ENCODE data around the gene WSB2. TPM values are rescaled to one million over a fixed set of nuclear protein-coding genes. Genes with fewer than 3 reads are reported as not detected.
"Not testable (repeated sequence)": the region's sequence is repeated elsewhere in the genome, so short reads cannot be mapped to it uniquely, and the experiment has no call there.

WSB2 gene
- total RNA-seq, 2 donors from 2014 or later = 60.7 to 61.7 TPM

DNA sequence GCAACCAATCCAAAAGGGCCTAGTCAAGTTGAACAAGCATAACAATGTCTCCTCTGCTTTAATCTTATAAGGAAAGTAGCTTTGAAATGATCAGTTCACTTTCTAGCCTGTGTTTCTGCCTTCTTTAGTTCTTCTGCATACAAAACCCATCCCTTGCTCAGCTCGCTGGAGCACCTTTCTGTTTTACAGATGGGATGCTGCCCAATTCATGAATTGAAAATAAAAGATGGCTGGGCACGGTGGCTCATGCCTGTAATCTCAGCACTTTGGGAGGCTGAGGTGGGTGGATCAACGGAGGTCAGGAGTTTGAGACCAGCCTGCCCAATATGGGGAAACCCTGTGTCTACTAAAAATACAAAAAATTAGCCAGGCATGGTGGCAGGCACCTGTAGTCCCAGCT, 49.0 kb downstream of the WSB2 start:
- Histone ChIP-seq H3K27ac (ENCODE audit: low read depth, low read length) (no peak overlapping the region), H3K4me3 (ENCODE audit: low read length) (no peak overlapping the region), H3K9ac (ENCODE audit: extremely low read depth, low read length, poor library complexity, severe bottlenecking) (no peak overlapping the region), H3K4me1 (ENCODE audit: control insufficient read depth, insufficient read depth, low read length) (no peaks in the 10 kb centered on the region), H3K9me3 (ENCODE audit: control insufficient read depth, low read length) (no peaks in the 10 kb centered on the region), H3K36me3 (ENCODE audit: control insufficient read depth, insufficient read depth, low read length) (no peaks in the 10 kb centered on the region), H3K27me3 (ENCODE audit: control insufficient read depth, insufficient read depth, low read length, poor library complexity, severe bottlenecking) (no peaks in the 10 kb centered on the region)
- Mint-ChIP-seq H3K36me3 (ENCODE audit: low read depth) (no peaks in the 10 kb centered on the region), H3K27me3 (ENCODE audit: insufficient read depth) (no peaks in the 10 kb centered on the region), H3K9me3 (peaks cover 4% of the 10 kb centered on the region), H3K27ac (no peak overlapping the region), H3K4me1 (peaks cover 7% of the 10 kb centered on the region), H3K4me3 (no peak overlapping the region)
- TF ChIP-seq, protein P1, sequence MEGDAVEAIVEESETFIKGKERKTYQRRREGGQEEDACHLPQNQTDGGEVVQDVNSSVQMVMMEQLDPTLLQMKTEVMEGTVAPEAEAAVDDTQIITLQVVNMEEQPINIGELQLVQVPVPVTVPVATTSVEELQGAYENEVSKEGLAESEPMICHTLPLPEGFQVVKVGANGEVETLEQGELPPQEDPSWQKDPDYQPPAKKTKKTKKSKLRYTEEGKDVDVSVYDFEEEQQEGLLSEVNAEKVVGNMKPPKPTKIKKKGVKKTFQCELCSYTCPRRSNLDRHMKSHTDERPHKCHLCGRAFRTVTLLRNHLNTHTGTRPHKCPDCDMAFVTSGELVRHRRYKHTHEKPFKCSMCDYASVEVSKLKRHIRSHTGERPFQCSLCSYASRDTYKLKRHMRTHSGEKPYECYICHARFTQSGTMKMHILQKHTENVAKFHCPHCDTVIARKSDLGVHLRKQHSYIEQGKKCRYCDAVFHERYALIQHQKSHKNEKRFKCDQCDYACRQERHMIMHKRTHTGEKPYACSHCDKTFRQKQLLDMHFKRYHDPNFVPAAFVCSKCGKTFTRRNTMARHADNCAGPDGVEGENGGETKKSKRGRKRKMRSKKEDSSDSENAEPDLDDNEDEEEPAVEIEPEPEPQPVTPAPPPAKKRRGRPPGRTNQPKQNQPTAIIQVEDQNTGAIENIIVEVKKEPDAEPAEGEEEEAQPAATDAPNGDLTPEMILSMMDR (conservative IDR thresholded peaks at IDR 0.05) = no peak
- no peak for DNase-seq
- 87 to 91% methylated on average over 3 of the region's 3 CpGs for WGBS, 2 experiments (ENCODE audit: insufficient coverage in 1 of 2, insufficient read length in 1 of 2)

DNA sequence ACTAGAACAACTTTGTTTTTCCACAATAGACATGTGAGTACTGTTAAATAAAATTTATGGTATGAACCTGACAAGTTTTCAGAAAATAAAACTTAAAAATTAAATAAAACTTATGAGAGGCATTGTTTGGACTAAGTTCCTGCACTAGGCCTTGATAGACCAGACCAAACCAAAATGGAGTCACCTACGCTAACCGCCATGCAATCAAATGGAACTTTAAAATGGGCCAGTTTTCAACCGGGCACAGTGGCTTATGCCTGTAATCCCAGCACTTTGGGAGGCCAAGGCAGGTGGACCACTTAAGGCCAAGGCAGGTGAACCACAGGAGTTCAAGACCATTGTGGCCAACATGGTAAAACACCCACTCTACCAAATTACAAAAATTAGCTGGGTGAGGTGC, 49.6 kb downstream of the WSB2 start:
- no peaks in the 10 kb centered on the region for H3K9me3 ChIP-seq (ENCODE audit: control insufficient read depth, low read length)
- H3K4me3 ChIP-seq (ENCODE audit: low read length) = no peak overlapping the region
- H3K27me3 ChIP-seq (ENCODE audit: control insufficient read depth, insufficient read depth, low read length, poor library complexity, severe bottlenecking) = no peaks in the 10 kb centered on the region
- 94 to 100% methylated on average over 3 of the region's 3 CpGs for WGBS, 2 experiments (ENCODE audit: insufficient coverage in 1 of 2, insufficient read length in 1 of 2)
- H3K4me1 ChIP-seq (ENCODE audit: control insufficient read depth, insufficient read depth, low read length) = no peaks in the 10 kb centered on the region
- no peaks in the 10 kb centered on the region for H3K36me3 ChIP-seq (ENCODE audit: control insufficient read depth, insufficient read depth, low read length)
- H3K4me1 Mint-ChIP-seq = peaks cover 7% of the 10 kb centered on the region
- DNase-seq = no peak
- no peaks in the 10 kb centered on the region for H3K36me3 Mint-ChIP-seq (ENCODE audit: low read depth)
- no peaks in the 10 kb centered on the region for H3K27me3 Mint-ChIP-seq (ENCODE audit: insufficient read depth)
- no peak overlapping the region for H3K4me3 Mint-ChIP-seq
- no peak overlapping the region for H3K9ac ChIP-seq (ENCODE audit: extremely low read depth, low read length, poor library complexity, severe bottlenecking)
- TF ChIP-seq, protein P1 (conservative IDR thresholded peaks at IDR 0.05) = no peak
- H3K27ac ChIP-seq (ENCODE audit: low read depth, low read length) = no peak overlapping the region
- H3K9me3 Mint-ChIP-seq = peaks cover 4% of the 10 kb centered on the region
- H3K27ac Mint-ChIP-seq = no peak overlapping the region

DNA sequence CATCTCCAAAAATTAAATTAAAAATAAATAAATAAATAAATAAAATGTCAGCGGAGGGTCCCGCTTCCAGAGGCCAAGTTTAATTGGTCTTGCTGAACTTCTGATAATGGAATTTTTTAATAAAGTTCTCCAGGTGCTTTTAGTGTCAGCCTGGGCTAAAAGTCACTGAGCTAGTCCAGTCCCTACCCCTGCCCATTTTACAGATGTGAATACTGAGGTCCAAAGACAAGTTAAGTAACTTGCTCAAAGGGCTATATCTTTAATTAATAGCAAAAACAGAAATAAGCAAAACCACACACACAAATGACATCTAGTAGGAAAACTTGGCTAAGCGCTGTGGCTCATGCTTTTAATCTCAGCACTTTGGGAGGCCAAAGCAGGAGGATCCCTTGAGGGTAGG, 50.1 kb downstream of the WSB2 start:
- WGBS, 2 experiments (ENCODE audit: insufficient coverage in 1 of 2, insufficient read length in 1 of 2) = 100% methylated on average over 1 to 3 of the region's 3 CpGs
- Histone ChIP-seq H3K9me3 (ENCODE audit: control insufficient read depth, low read length) (no peaks in the 10 kb centered on the region), H3K36me3 (ENCODE audit: control insufficient read depth, insufficient read depth, low read length) (no peaks in the 10 kb centered on the region), H3K9ac (ENCODE audit: extremely low read depth, low read length, poor library complexity, severe bottlenecking) (no peak overlapping the region), H3K4me1 (ENCODE audit: control insufficient read depth, insufficient read depth, low read length) (no peaks in the 10 kb centered on the region), H3K27me3 (ENCODE audit: control insufficient read depth, insufficient read depth, low read length, poor library complexity, severe bottlenecking) (no peaks in the 10 kb centered on the region), H3K4me3 (ENCODE audit: low read length) (no peak overlapping the region), H3K27ac (ENCODE audit: low read depth, low read length) (no peak overlapping the region)
- TF ChIP-seq, protein P1 (conservative IDR thresholded peaks at IDR 0.05) = no peak
- Mint-ChIP-seq H3K27me3 (ENCODE audit: insufficient read depth) (no peaks in the 10 kb centered on the region), H3K4me1 (peaks cover 7% of the 10 kb centered on the region), H3K27ac (no peak overlapping the region), H3K36me3 (ENCODE audit: low read depth) (no peaks in the 10 kb centered on the region), H3K9me3 (peaks cover 4% of the 10 kb centered on the region), H3K4me3 (no peak overlapping the region)
- DNase-seq = no peak

DNA sequence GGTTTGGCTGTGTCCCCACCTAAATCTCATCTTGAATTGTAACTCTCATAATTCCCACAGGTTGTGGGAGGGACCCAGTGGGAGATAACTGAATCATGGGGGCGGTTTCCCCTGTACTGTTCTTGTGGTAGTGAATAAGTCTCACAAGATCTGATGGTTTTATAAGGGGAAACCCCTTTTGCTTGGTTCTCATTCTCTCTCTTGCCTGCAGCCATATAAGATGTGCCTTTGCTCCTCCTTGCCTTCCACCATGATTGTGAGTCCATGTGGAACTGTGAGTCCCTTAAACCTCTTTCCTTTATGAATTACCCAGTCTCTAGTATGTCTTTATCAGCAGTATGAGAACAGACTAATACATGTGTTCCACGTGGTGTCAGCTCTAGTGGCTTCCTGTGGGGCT, 61.2 kb downstream of the WSB2 start:
- H3K27ac ChIP-seq (ENCODE audit: low read depth, low read length); H3K9me3 ChIP-seq (ENCODE audit: control insufficient read depth, low read length); H3K9ac ChIP-seq (ENCODE audit: extremely low read depth, low read length, poor library complexity, severe bottlenecking); H3K27me3 Mint-ChIP-seq (ENCODE audit: insufficient read depth); H3K27me3 ChIP-seq (ENCODE audit: control insufficient read depth, insufficient read depth, low read length, poor library complexity, severe bottlenecking); H3K4me3 ChIP-seq (ENCODE audit: low read length); H3K4me1 Mint-ChIP-seq; H3K4me3 Mint-ChIP-seq; H3K9me3 Mint-ChIP-seq; H3K27ac Mint-ChIP-seq; H3K36me3 ChIP-seq (ENCODE audit: control insufficient read depth, insufficient read depth, low read length); H3K4me1 ChIP-seq (ENCODE audit: control insufficient read depth, insufficient read depth, low read length); DNase-seq; H3K36me3 Mint-ChIP-seq (ENCODE audit: low read depth): not testable (repeated sequence)
- 71 to 91% methylated on average over 2 of the region's 2 CpGs for WGBS, 2 experiments (ENCODE audit: insufficient coverage in 1 of 2, insufficient read length in 1 of 2)
